Bronchial epithelial cell (primary cell): ENCODE data around the gene ACTR3. TPM values are rescaled to one million over a fixed set of nuclear protein-coding genes. Genes with fewer than 3 reads are reported as not detected.

ENCODE experiments used
- DNase-seq: peaks from one replicate; pipeline ENCODE4 v3.0.0-alpha.2; 2010; ENCODE audit warnings: low read depth
- FAIRE-seq: peaks from 2 replicates; lab custom pipeline; 2011; peaks lifted over from hg19 to GRCh38; lab: Jason Lieb, UNC
- H3K27me3 ChIP-seq: 2 replicates; pipeline ENCODE4 v1.5.1; 2011; ENCODE audit warnings: low read length; ENCODE audit not compliant: control insufficient read depth, insufficient read depth
- H3K36me3 ChIP-seq: 2 replicates; pipeline ENCODE4 v1.5.1; 2011; ENCODE audit warnings: low read length; ENCODE audit not compliant: control insufficient read depth, insufficient read depth
- H3K4me3 ChIP-seq: 2 replicates; pipeline ENCODE4 v1.5.1; 2011; ENCODE audit warnings: mild to moderate bottlenecking, low read depth, low read length, control low read depth
- CTCF ChIP-seq: IDR thresholded peaks from 2 replicates; pipeline ENCODE4 v1.5.1; 2011; ENCODE audit warnings: mild to moderate bottlenecking, moderate library complexity, low read length, control low read depth, inconsistent platforms; ENCODE audit not compliant: insufficient read depth, severe bottlenecking
- total RNA-seq: library from RNA; depleted of rRNA; stranded (reverse); fragments of >200 nt; gene quantifications from 2 replicates; pipeline ENCODE4 v1.2.1, GENCODE V29; 2014

The ACTR3 gene
- total RNA-seq, 1 donor from 2014 or later: 214 TPM

- no peak for TF ChIP-seq CTCF
These were observed 32.4 kb downstream of the ACTR3 start for GRCh38 chr2:113922335-113922734.

GRCh38 chr2:113922784-113923183, 32.9 kb downstream of the ACTR3 start:
- Histone ChIP-seq H3K4me3 (no peak overlapping the region), H3K27me3 (no peaks in the 10 kb centered on the region), H3K36me3 (peaks cover 7% of the 10 kb centered on the region)
- DNase-seq (no peak), FAIRE-seq (no peak)
- no peak for TF ChIP-seq CTCF

More at GRCh38 chr2:113922335-113922734, 32.4 kb downstream of the ACTR3 start:
- Histone ChIP-seq H3K27me3 (no peaks in the 10 kb centered on the region), H3K36me3 (peaks cover 7% of the 10 kb centered on the region), H3K4me3 (no peak overlapping the region)
- no peak for FAIRE-seq
- DNase-seq: no peak

GRCh38 chr2:113925884-113926283, 36.0 kb downstream of the ACTR3 start:
- TF ChIP-seq CTCF: no peak
- Histone ChIP-seq H3K27me3 (no peaks in the 10 kb centered on the region), H3K4me3 (no peak overlapping the region), H3K36me3 (peaks cover 14% of the 10 kb centered on the region)
- FAIRE-seq (no peak), DNase-seq (no peak)

GRCh38 chr2:113926314-113926713, 36.4 kb downstream of the ACTR3 start:
- TF ChIP-seq CTCF: no peak
- FAIRE-seq: no peak
- no peak for DNase-seq
- Histone ChIP-seq H3K36me3 (peaks cover 14% of the 10 kb centered on the region), H3K27me3 (no peaks in the 10 kb centered on the region), H3K4me3 (no peak overlapping the region)

GRCh38 chr2:113930448-113930847, 40.6 kb downstream of the ACTR3 start:
- no peak for TF ChIP-seq CTCF
- FAIRE-seq (no peak), DNase-seq (no peak)
- Histone ChIP-seq H3K27me3 (no peaks in the 10 kb centered on the region), H3K4me3 (no peak overlapping the region), H3K36me3 (peaks cover 12% of the 10 kb centered on the region)

- H3K4me3 ChIP-seq: no peak overlapping the region
- no peak for DNase-seq
- FAIRE-seq: no peak
- H3K27me3 ChIP-seq: no peaks in the 10 kb centered on the region
- H3K36me3 ChIP-seq: peaks cover 11% of the 10 kb centered on the region
- no peak for TF ChIP-seq CTCF
These were observed 47.6 kb downstream of the ACTR3 start for GRCh38 chr2:113937501-113937900.
